Stimulated activated CD4-positive, alpha-beta T cell treated with anti-CD3 and anti-CD28 coated beads, Interleukin-12 subunit alpha, Interleukin-12 subunit beta, amount 100 ng/mL, for 4 hours (primary cell): Measurements from ENCODE around the gene CEP55.

ENCODE experiments used
- DNase-seq: peaks from one replicate; pipeline ENCODE4 v3.0.0-alpha.2; 2020

The CEP55 gene

GRCh38 chr10:93471110-93471651 is 25.2 kb upstream of the CEP55 start:
- DNase-seq, result no peak

- DNase-seq, result no peak
Measured at GRCh38 chr10:93473161-93473560, 23.3 kb upstream of the CEP55 start.

GRCh38 chr10:93473804-93474472 is 22.5 kb upstream of the CEP55 start:
- no peak for DNase-seq

- no peak for DNase-seq
Measured at GRCh38 chr10:93475227-93475626, 21.2 kb upstream of the CEP55 start.

GRCh38 chr10:93475871-93476270 is 20.5 kb upstream of the CEP55 start:
- DNase-seq, result no peak

GRCh38 chr10:93476756-93477155 is 19.7 kb upstream of the CEP55 start:
- DNase-seq, result no peak

- no peak for DNase-seq
Measured at GRCh38 chr10:93478873-93479272, 17.5 kb upstream of the CEP55 start.

DNA sequence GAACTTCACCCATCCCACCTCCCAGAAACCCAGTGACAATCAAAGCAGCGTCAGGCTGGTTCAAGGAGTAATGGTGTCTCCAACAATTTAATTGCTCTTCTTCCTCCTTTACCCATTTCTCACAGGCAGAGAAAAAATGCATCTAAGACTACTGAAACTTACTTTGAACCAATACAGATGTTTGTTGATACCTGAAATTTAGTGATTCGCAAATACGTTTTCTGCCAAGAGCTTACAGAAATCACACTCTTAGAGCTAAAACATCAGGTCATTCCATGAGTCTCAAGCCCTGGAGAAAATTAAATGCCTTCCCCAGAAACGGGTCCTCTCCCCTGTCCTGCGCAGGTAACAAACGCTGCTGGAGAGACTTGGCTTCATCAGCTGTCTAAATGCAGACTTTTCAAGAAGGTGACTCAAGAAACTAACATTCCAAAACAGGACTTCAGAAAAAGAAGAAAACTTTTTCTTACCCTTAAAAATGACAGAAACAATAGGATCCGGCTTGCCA is 14.7 kb upstream of the CEP55 start:
- no peak for DNase-seq

GRCh38 chr10:93482145-93482834 is 14.1 kb upstream of the CEP55 start, which contains the start of gene MYOF:
Gene MYOF, minus strand, starts transcription at chr10:93482334. Its CDS starts 140 bp downstream, at chr10:93482194.
- peak; percentile 29 for DNase-seq

DNA sequence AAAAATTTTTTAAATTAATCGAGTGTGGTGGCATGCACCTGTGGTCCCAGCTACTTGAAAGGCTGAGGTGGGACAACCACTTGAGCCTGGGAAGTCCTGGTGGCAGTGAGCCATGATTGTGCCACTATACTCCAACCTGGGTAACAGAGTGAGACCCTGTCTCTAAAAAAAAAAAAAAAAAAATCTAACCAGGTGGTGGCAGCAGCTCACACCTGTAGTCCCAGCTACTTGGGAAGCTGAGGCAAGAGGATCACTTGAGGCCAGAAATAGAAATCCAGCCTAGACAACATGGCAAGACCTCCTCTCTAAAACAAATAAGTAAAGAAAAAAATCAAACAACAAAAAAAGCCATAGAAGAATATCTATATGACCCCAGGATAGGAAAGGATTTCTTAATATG is 10.7 kb upstream of the CEP55 start:
- DNase-seq, result no peak

DNA sequence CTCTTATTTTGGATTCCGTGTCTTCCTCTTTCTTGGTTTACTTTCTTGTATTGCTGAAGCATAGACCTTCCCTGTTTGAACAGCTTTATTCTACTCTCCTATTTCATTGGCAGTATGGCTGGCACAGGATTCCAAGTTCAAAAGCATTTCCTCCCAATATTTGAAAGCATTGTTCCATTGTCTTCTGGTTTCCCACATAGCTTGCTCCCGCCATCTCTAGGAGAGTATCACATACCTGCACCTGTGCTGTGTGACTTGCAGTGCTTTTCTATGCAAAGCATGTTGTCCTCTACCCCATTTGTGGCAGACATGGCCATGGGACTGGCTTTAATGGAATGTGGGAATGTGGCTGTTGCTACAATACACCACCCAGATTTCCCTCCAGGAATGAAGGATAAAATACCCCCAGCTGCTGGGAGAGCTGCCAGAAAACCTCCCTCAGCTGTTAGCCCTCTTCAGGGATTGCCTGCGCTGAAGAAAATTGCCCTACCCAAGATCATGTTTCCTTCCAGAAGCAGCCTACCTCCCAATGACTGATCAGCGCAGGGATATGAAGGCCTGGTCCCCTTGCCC is 7.4 kb upstream of the CEP55 start:
- no peak for DNase-seq

GRCh38 chr10:93491602-93492121 is 4.8 kb upstream of the CEP55 start:
- no peak for DNase-seq

DNA sequence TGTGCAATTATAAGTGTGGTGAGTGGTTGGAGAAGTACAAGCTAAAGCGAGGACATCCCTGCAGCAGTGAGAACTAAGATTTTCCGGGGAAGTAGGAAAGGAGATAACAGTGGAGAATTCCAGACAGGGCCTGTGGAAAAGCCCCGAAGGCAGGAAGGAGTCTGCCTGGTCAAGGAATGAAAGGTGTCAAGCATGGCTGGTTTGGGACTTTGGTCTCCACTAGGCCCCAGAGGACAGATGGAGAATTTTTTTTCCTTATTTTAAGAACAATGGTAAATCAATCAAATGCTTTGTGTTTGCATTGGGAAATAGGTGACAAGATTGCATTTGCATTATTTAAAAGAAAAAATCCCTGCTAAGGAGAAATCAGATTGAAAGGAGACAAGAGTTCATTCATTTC is 3.2 kb upstream of the CEP55 start:
- no peak for DNase-seq

GRCh38 chr10:93494494-93494893 is 1.9 kb upstream of the CEP55 start:
- DNase-seq, result no peak

GRCh38 chr10:93495654-93496321 is 624 bp upstream of the CEP55 start:
- DNase-seq, result peak; percentile 8

GRCh38 chr10:93498166-93498565 is 1.8 kb downstream of the CEP55 start:
- no peak for DNase-seq

- no peak for DNase-seq
Measured at GRCh38 chr10:93501650-93502049, 5.2 kb downstream of the CEP55 start.

DNA sequence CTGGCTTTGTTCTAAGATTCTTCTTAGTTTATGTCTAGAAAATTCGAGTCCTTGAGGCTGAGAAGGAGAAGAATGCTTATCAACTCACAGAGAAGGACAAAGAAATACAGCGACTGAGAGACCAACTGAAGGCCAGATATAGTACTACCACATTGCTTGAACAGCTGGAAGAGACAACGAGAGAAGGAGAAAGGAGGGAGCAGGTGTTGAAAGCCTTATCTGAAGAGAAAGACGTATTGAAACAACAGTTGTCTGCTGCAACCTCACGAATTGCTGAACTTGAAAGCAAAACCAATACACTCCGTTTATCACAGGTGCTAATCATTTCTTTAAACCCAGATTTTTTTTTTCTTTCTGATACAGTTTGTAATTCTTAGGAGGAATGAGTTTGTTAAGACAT is 6.7 kb downstream of the CEP55 start:
- no peak for DNase-seq

- no peak for DNase-seq
Measured at GRCh38 chr10:93505075-93505474, 8.7 kb downstream of the CEP55 start.

GRCh38 chr10:93509816-93510215 is 13.4 kb downstream of the CEP55 start:
- DNase-seq, result no peak

- DNase-seq, result no peak
Measured at GRCh38 chr10:93512565-93512964, 16.2 kb downstream of the CEP55 start.

DNA sequence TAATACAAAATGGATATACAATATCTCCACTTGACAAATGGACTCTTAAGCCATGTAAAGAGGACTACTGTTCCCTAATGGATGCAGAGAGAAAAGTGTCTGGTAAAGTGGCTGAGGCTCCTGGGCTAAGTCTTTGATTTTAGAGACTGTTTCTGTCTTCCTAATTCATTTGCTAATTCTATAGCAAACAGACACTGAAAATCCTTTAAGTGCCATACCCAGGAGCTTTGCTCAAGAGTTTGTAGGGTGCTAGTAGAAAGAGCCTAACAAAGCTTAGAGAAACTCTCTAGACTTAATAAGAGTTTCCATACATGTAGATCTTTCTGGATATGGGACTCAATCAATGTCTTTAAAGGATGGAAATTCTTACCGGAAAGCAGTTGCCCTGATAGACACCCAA is 16.7 kb downstream of the CEP55 start:
- no peak for DNase-seq

- no peak for DNase-seq
Measured at GRCh38 chr10:93514521-93514920, 18.1 kb downstream of the CEP55 start.
